GM18858 (cell line): ENCODE measurements around the gene PRPF18.

ENCODE experiments used
- ATAC-seq: cut with Tn5 transposase; IDR thresholded peaks from one replicate; pipeline ENCODE4 v1.9.1; 2021; ENCODE audit not compliant: unreplicated experiment

Gene PRPF18

DNA sequence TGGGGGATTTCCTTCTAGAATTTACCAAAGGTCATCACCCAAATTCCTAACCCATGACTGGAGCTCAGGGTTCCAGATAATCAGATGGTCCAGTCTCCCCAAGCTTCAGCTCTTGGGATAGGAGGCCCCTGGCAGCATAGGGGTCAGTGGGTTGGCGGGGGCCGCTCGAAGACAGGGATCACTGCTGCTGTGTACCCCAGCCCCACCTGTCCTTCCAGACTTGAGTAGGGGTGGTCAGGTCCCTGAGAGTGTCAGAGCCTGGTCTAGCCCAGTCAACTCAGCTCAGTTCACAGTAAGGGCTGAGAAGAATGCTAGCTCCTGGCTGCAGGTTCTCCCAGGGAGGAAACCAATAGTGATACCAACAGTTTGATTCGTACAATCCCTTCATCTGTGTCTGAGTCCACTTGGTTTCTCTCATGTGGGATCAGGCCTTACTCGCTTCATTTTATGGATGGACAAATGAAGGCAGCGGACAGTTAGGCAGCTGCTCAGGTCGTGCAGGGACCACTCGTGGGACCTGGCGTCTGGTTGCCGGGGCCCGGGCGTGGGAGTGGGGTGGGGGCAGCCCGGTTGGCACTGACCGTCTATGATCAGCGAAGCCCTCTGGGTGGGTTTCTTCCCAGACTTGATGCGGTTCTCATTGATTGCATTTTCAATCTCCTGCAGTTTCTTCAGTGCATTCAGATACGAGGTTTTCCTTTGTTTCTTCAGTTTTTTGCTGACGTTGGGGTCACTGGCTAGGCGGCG is 78.9 kb downstream of the PRPF18 start:
- no peak for ATAC-seq

GRCh38 chr10:13668126-13668525 is 81.4 kb downstream of the PRPF18 start:
- no peak for ATAC-seq

DNA sequence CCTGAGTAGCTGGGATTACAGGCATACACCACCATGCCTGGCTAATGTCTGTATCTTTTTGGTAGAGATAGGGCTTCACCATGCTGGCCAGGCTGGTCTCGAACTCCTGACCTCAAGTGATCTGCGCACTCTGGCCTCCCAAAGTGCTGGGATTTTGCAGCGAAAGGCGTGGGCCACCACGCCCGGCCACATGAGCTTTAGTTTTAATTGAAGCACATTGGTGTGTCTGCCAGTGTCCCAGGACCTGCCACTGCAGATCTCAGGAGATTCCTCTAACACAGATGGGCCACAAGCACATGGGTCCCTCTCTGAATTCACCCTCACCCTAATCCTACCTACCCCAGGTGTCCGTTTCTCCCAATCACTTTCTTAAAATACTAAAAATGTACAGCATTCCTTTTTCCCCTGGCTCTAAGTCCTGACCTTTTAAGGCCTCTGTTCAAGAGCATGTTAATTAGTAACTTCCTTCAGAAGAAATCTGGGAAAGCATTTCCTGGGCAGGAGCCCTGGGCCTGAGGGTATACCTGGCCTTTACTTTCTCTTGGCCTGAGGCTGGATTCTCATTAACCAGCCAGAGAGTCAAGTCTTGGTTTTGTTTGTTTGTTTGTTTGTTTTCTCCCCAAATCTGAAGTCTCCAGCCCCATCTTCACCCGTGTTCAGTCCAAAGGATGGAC is 82.6 kb downstream of the PRPF18 start:
- ATAC-seq, result no peak

DNA sequence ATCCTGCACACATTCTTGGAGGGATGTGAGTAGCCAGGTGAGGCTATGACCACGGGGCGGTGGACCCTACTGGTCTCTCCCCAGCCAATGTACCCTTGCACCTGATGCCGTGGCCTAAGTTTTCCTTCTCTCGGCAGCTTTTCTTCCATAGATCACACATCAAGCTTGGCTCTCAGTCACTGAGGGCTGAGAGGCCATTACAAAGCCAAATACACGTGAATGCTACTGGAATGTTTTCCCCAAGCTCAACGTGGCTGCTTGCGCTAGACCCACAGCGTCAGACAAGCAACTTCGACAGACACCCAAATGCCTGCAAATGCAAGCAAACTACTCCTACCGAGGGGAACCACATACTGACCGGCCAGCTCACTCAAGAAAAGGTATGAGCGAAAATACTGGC is 83.1 kb downstream of the PRPF18 start:
- no peak for ATAC-seq

- no peak for ATAC-seq
These were observed 83.5 kb downstream of the PRPF18 start for GRCh38 chr10:13670311-13670710.

- ATAC-seq, result no peak
These were observed 85.1 kb downstream of the PRPF18 start for GRCh38 chr10:13671904-13672303.

DNA sequence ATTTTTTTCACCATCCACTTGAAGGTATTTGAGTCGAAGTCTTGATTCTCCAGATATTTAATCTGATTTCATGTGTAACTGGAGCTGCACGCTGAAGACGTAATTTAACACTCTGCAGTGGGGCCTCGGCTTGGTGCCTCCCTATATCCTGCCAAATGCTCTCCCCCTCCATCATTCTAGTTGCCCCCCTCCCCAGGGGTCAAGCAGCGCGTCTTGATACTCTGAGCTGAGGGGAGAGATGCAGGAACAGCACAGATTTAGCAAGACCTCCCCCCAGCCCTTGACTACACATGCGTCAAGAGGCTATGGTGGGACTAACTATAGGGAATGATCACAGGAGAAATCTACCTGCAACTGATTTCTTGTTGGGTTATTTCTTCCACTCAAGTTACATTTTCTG is 85.8 kb downstream of the PRPF18 start:
- ATAC-seq, result no peak

DNA sequence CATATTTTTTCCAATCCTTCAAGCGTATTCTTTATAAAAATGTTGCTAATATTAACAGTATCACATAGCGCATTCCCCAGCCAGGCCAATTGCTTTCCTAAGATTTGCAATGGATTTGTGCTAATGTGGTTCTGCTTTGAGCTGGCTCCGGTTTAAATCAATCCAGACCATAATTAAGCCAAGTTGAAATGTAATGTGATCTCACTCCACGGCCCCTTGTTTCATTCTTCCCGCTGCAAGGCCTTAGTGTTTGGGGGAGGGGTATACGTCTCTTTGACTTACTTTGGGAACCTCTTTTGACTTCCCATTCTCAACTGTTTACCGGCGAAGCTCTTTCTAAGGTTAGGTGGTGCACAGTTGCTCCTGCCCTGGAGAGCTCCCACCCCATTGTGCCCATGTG is 86.4 kb downstream of the PRPF18 start:
- no peak for ATAC-seq

GRCh38 chr10:13674645-13675588 is 88.2 kb downstream of the PRPF18 start:
- ATAC-seq, result no peak

GRCh38 chr10:13678101-13678843 is 91.5 kb downstream of the PRPF18 start:
- no peak for ATAC-seq
